Bronchial epithelial cell (primary cell): Measurements from ENCODE around the gene ZNF709. TPM values are rescaled to one million over a fixed set of nuclear protein-coding genes. Genes with fewer than 3 reads are reported as not detected.
"Not testable (repeated sequence)": the region's sequence is repeated elsewhere in the genome, so short reads cannot be mapped to it uniquely, and the experiment has no call there.

ENCODE experiments used
- DNase-seq: peaks from one replicate; pipeline ENCODE4 v3.0.0-alpha.2; 2010; ENCODE audit warnings: low read depth
- FAIRE-seq: peaks from 2 replicates; lab custom pipeline; 2011; peaks lifted over from hg19 to GRCh38; lab: Jason Lieb, UNC
- H3K27me3 ChIP-seq: 2 replicates; pipeline ENCODE4 v1.5.1; 2011; ENCODE audit warnings: low read length; ENCODE audit not compliant: control insufficient read depth, insufficient read depth
- H3K36me3 ChIP-seq: 2 replicates; pipeline ENCODE4 v1.5.1; 2011; ENCODE audit warnings: low read length; ENCODE audit not compliant: control insufficient read depth, insufficient read depth
- H3K4me3 ChIP-seq: 2 replicates; pipeline ENCODE4 v1.5.1; 2011; ENCODE audit warnings: mild to moderate bottlenecking, low read depth, low read length, control low read depth
- CTCF ChIP-seq: IDR thresholded peaks from 2 replicates; pipeline ENCODE4 v1.5.1; 2011; ENCODE audit warnings: mild to moderate bottlenecking, moderate library complexity, low read length, control low read depth, inconsistent platforms; ENCODE audit not compliant: insufficient read depth, severe bottlenecking
- total RNA-seq: library from RNA; depleted of rRNA; stranded (reverse); fragments of >200 nt; gene quantifications from 2 replicates; pipeline ENCODE4 v1.2.1, GENCODE V29; 2014

The ZNF709 gene
- total RNA-seq, 1 donor from 2014 or later: 0.26 TPM

- Histone ChIP-seq H3K27me3 (no peaks in the 10 kb centered on the region), H3K36me3 (no peaks in the 10 kb centered on the region)
- FAIRE-seq: no peak
These were observed 19.4 kb downstream of the ZNF709 start for GRCh38 chr19:12465211-12465610.

GRCh38 chr19:12464769-12465168, 19.8 kb downstream of the ZNF709 start:
- H3K36me3 ChIP-seq: no peaks in the 10 kb centered on the region
- H3K27me3 ChIP-seq: no peaks in the 10 kb centered on the region
- no peak for TF ChIP-seq CTCF
- no peak for DNase-seq
- no peak for FAIRE-seq
- H3K4me3 ChIP-seq: no peak overlapping the region

More at GRCh38 chr19:12465211-12465610, 19.4 kb downstream of the ZNF709 start:
- H3K4me3 ChIP-seq: no peak overlapping the region
- no peak for TF ChIP-seq CTCF
- DNase-seq: no peak

GRCh38 chr19:12464139-12464538, 20.5 kb downstream of the ZNF709 start:
- not testable (repeated sequence) for FAIRE-seq, H3K36me3 ChIP-seq, H3K4me3 ChIP-seq, H3K27me3 ChIP-seq, DNase-seq

- no peak for TF ChIP-seq CTCF
- FAIRE-seq: no peak
- DNase-seq: peak; percentile 40
These were observed 31.1 kb downstream of the ZNF709 start for GRCh38 chr19:12453495-12453894.

GRCh38 chr19:12450844-12451243, 33.8 kb downstream of the ZNF709 start:
- Histone ChIP-seq H3K27me3 (no peaks in the 10 kb centered on the region), H3K36me3 (no peaks in the 10 kb centered on the region), H3K4me3 (no peak overlapping the region)
- no peak for DNase-seq
- no peak for FAIRE-seq
- no peak for TF ChIP-seq CTCF

More at GRCh38 chr19:12453495-12453894, 31.1 kb downstream of the ZNF709 start:
- Histone ChIP-seq H3K36me3 (no peaks in the 10 kb centered on the region), H3K4me3 (no peak overlapping the region), H3K27me3 (no peaks in the 10 kb centered on the region)

- DNase-seq: no peak
- Histone ChIP-seq H3K4me3 (no peak overlapping the region), H3K36me3 (no peaks in the 10 kb centered on the region), H3K27me3 (no peaks in the 10 kb centered on the region)
- FAIRE-seq: no peak
- no peak for TF ChIP-seq CTCF
These were observed 35.8 kb downstream of the ZNF709 start for GRCh38 chr19:12448808-12449207.
